HG03135 (cell line): Measurements from ENCODE around the gene ESYT2.
A peak's percentile ranks its signal among the peaks of the same experiment; 100 is the strongest.

Experiments used
- ATAC-seq: cut with Tn5 transposase; IDR thresholded peaks from one replicate; pipeline ENCODE4 v1.9.1; 2021; ENCODE audit warnings: mild to moderate bottlenecking, moderate library complexity; ENCODE audit not compliant: unreplicated experiment

ESYT2 gene

GRCh38 chr7:158827411-158828132, 1.7 kb downstream of the ESYT2 start:
- ATAC-seq = no peak

- no peak for ATAC-seq
Observed at GRCh38 chr7:158825628-158826289, 3.5 kb downstream of the ESYT2 start.

GRCh38 chr7:158824028-158824427, 5.3 kb downstream of the ESYT2 start:
- ATAC-seq = peak; percentile 65

- ATAC-seq = no peak
Observed at GRCh38 chr7:158821171-158822031, 7.9 kb downstream of the ESYT2 start.

GRCh38 chr7:158820656-158821055, 8.7 kb downstream of the ESYT2 start:
- ATAC-seq = no peak

- no peak for ATAC-seq
Observed at GRCh38 chr7:158819571-158820203, 9.6 kb downstream of the ESYT2 start.

- ATAC-seq = peak; percentile 83
Observed at GRCh38 chr7:158818325-158819213, 10.7 kb downstream of the ESYT2 start.

GRCh38 chr7:158816995-158817394, 12.3 kb downstream of the ESYT2 start:
- no peak for ATAC-seq

GRCh38 chr7:158816271-158816670, 13.0 kb downstream of the ESYT2 start:
- ATAC-seq = no peak

GRCh38 chr7:158815800-158816128, 13.5 kb downstream of the ESYT2 start:
- no peak for ATAC-seq

GRCh38 chr7:158815083-158815799, 14.1 kb downstream of the ESYT2 start:
- ATAC-seq = no peak

GRCh38 chr7:158814637-158815036, 14.7 kb downstream of the ESYT2 start:
- peak; percentile 29 for ATAC-seq

GRCh38 chr7:158812684-158813083, 16.6 kb downstream of the ESYT2 start:
- ATAC-seq = no peak

- no peak for ATAC-seq
Observed at GRCh38 chr7:158811894-158812293, 17.4 kb downstream of the ESYT2 start.

- no peak for ATAC-seq
Observed at GRCh38 chr7:158811461-158811860, 17.8 kb downstream of the ESYT2 start.

- no peak for ATAC-seq
Observed at GRCh38 chr7:158810846-158811245, 18.5 kb downstream of the ESYT2 start.

- peak; percentile 89 for ATAC-seq
Observed at GRCh38 chr7:158809596-158809995, 19.7 kb downstream of the ESYT2 start.

- no peak for ATAC-seq
Observed at GRCh38 chr7:158808126-158808525, 21.2 kb downstream of the ESYT2 start.

GRCh38 chr7:158805937-158806336, 23.4 kb downstream of the ESYT2 start:
- ATAC-seq = no peak

GRCh38 chr7:158805414-158805813, 23.9 kb downstream of the ESYT2 start:
- ATAC-seq = no peak
